Hepatocyte (in vitro differentiated cells): Measurements from ENCODE around the gene MRTFB. TPM values are rescaled to one million over a fixed set of nuclear protein-coding genes. Genes with fewer than 3 reads are reported as not detected.
A peak's percentile ranks its signal among the peaks of the same experiment; 100 is the strongest.

Source experiments
- DNase-seq: peaks from one replicate; pipeline ENCODE4 v3.0.0-alpha.2; 2016; ENCODE audit warnings: low spot score
- H2AFZ ChIP-seq: fragments of 200-600 bp; sonication (generic); 2 replicates; pipeline ENCODE4 v1.6.0; 2016; ENCODE audit warnings: antibody characterized with exemption, mild to moderate bottlenecking
- H3K27ac ChIP-seq: fragments of 200-600 bp; sonication (generic); 2 replicates; pipeline ENCODE4 v1.5.1; 2016; ENCODE audit warnings: mild to moderate bottlenecking
- H3K27me3 ChIP-seq: fragments of 200-600 bp; sonication (generic); 2 replicates; pipeline ENCODE4 v1.6.1; 2016
- H3K36me3 ChIP-seq: fragments of 200-600 bp; sonication (generic); replicated peaks from 2 replicates; pipeline ENCODE4 v1.5.1; 2016; ENCODE audit warnings: low read depth; ENCODE audit not compliant: insufficient read depth
- H3K4me1 ChIP-seq: fragments of 200-600 bp; sonication (generic); 2 replicates; pipeline ENCODE4 v1.5.1; 2016; ENCODE audit warnings: mild to moderate bottlenecking, moderate library complexity; ENCODE audit not compliant: insufficient read depth
- H3K4me2 ChIP-seq: fragments of 200-600 bp; sonication (generic); 2 replicates; pipeline ENCODE4 v1.6.0; 2016
- H3K4me3 ChIP-seq: fragments of 200-600 bp; sonication (generic); 2 replicates; pipeline ENCODE4 v1.5.1; 2016; ENCODE audit warnings: mild to moderate bottlenecking
- H3K79me2 ChIP-seq: fragments of 200-600 bp; sonication (generic); 2 replicates; pipeline ENCODE4 v1.6.0; 2017; ENCODE audit warnings: mild to moderate bottlenecking
- H3K9me2 ChIP-seq: fragments of 200-600 bp; sonication (generic); replicated peaks from 2 replicates; pipeline ENCODE4 v1.6.0; 2017; ENCODE audit warnings: mild to moderate bottlenecking; ENCODE audit not compliant: insufficient read depth
- H3K9me3 ChIP-seq: fragments of 200-600 bp; sonication (generic); 2 replicates; pipeline ENCODE4 v1.5.1; 2016; ENCODE audit warnings: low read depth, mild to moderate bottlenecking
- H4K20me1 ChIP-seq: fragments of 200-600 bp; sonication (generic); 2 replicates; pipeline ENCODE4 v1.6.0; 2016; ENCODE audit warnings: mild to moderate bottlenecking; ENCODE audit not compliant: insufficient read depth, poor library complexity, severe bottlenecking
- EZH2 ChIP-seq: fragments of 200-600 bp; sonication (generic); IDR thresholded peaks from 2 replicates; pipeline ENCODE4 v1.6.1; 2016; ENCODE audit warnings: antibody characterized with exemption, mild to moderate bottlenecking, borderline replicate concordance
- EZH2phosphoT487 ChIP-seq: fragments of 200-600 bp; sonication (generic); IDR thresholded peaks from one replicate; pipeline ENCODE4 v1.6.1; 2018; ENCODE audit warnings: antibody characterized with exemption, mild to moderate bottlenecking, low read depth, moderate library complexity; ENCODE audit not compliant: unreplicated experiment, severe bottlenecking
- WGBS: methylation state at CpG from one replicate; pipeline ENCODE4 v1.1.6; 2016; ENCODE audit warnings: low lambda C conversion rate; ENCODE audit errors: missing lambda C conversion rate; 5-methylcytosine and 5-hydroxymethylcytosine counted together
- polyA plus RNA-seq: library from polyadenylated mRNA; unstranded; fragments of >200 nt; fragmentation: Nextera tagmentation; extraction: Ambion mirVana; gene quantifications from 2 replicates; pipeline ENCODE4 v1.2.1, GENCODE V29; 2016
- total RNA-seq: library from RNA; depleted of rRNA; stranded (reverse); fragments of >200 nt; gene quantifications from 2 replicates; pipeline ENCODE4 v1.2.3, GENCODE V29; 2014
- TF ChIP-seq, protein P1 (sequence below): fragments of 200-600 bp; sonication (generic); IDR thresholded peaks from 2 replicates; pipeline ENCODE4 v1.5.1; 2016; ENCODE audit warnings: antibody characterized with exemption, mild to moderate bottlenecking; ENCODE audit not compliant: poor library complexity

MRTFB gene
- total and polyA plus RNA-seq, 2 experiments from 2014 or later, result 10.9 to 27.9 TPM

DNA sequence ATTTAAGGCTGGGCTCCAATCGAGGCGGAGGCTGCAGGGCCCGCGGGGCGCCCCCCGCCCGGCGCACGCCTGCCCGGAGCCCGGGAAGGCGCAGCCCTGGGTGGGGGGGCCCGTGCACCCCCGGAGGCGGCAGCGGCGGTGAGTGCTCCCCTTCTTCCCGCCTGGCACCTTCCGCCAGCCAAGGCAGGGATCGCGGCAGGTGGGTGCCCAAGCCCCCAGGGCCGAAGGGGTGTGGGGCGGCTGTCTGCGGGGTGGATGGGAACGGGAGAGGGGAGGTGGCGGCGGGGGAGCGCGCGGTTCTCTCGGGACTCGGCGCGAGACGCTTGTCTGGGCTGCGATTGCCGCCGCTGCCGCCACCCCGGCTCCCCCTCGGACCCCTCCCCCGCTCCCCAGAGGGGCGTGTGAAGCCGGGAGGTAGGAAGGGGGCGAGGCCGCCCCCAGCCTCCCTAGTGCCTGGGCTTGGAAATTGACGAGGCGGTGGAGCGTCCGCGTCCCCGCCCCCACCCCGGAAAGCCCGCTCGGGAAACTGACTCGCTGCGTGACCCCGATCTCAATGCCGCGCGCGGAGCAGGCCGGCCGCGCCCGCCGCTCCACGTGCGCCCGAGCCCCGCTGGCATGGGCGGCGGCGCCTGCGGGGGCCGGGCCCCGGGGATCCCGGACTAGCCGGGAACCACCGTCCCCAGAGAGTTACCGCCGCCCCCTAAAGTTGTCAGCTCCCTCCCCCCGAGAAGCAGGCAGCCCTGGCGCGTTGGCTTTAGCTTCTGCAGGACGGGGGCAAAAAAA, 231.5 kb downstream of the MRTFB start:
- Histone ChIP-seq H3K27me3 (no peaks in the 10 kb centered on the region), H3K4me1 (peaks cover 5% of the 10 kb centered on the region), H3K27ac (no peak overlapping the region), H3K9me2 (no peaks in the 10 kb centered on the region), H3K36me3 (no peaks in the 10 kb centered on the region), H3K4me2 (peak overlapping the region; percentile 99), H4K20me1 (no peaks in the 10 kb centered on the region), H3K4me3 (peak overlapping the region; percentile 97), H3K9me3 (no peaks in the 10 kb centered on the region), H3K79me2 (peaks cover 22% of the 10 kb centered on the region), H2AFZ (peak overlapping the region; percentile 32)
- TF ChIP-seq EZH2 (no peak), EZH2phosphoT487 (no peak)
- TF ChIP-seq, protein P1, sequence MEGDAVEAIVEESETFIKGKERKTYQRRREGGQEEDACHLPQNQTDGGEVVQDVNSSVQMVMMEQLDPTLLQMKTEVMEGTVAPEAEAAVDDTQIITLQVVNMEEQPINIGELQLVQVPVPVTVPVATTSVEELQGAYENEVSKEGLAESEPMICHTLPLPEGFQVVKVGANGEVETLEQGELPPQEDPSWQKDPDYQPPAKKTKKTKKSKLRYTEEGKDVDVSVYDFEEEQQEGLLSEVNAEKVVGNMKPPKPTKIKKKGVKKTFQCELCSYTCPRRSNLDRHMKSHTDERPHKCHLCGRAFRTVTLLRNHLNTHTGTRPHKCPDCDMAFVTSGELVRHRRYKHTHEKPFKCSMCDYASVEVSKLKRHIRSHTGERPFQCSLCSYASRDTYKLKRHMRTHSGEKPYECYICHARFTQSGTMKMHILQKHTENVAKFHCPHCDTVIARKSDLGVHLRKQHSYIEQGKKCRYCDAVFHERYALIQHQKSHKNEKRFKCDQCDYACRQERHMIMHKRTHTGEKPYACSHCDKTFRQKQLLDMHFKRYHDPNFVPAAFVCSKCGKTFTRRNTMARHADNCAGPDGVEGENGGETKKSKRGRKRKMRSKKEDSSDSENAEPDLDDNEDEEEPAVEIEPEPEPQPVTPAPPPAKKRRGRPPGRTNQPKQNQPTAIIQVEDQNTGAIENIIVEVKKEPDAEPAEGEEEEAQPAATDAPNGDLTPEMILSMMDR, result no peak
- WGBS, result under 1% methylated on average over 47 of the region's 86 CpGs
- peak; percentile 42 for DNase-seq

DNA sequence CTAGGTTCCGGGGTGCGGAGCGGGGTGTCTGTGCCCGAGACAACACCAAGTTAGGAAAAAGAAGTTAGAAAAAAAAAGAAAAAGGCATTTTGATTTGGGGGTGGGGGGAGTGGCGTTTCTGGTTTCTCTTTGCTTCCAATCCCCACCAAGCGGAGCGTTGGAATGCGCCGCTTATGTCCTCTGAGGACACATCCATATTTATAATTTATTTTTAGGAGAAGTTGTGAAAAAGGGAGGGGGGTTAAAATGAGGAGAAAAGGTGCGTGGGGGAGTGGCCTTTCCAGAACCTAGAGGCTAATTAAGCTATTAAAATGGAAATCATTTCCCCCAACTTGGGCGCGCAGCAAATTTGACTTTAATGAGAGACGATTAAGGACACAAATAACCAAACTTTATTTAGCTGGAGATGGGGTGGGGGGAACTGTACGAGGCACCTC, 232.1 kb downstream of the MRTFB start:
- no peaks in the 10 kb centered on the region for H3K9me2 ChIP-seq

DNA sequence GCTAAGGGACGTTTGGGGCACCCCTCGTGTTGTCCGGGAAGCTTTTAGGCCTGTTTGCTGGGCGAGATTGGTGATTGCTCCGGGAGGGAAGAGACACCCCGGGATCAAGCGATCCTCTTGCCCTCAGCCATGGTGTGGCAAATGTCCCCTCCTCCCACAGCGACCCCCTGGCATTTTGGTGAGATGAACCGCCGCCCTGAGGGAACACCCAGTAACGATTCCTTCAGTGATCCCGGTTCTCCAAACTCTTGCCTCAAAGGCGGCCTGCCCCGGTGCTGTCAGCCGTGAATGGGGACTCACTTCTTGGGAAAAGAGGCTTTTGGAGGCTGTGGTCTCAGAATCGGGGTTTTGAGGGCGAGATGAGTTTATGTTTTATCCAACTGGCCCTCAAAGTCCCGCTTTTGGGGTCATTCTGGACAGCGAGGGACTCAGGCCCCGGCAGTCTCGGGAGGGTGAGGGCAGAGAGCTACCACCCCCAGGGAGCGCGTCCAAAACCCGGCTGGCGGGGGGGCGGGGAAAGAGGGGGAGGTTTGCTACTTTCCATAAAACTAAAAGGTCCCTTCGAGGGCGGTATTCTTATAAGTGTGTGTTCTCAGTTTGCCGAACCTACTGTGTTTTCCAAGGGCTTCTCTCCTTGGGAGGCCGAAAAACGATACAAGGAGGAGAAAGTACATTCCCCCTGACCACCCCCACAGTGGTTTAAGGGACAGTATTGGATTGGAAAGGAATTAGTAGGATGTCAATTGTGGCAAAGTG, 232.7 kb downstream of the MRTFB start:
- 19% methylated on average over 25 of the region's 31 CpGs for WGBS
- no peak for TF ChIP-seq EZH2phosphoT487
- TF ChIP-seq EZH2, result peak; percentile 36
- Histone ChIP-seq H4K20me1 (no peaks in the 10 kb centered on the region), H3K27ac (no peak overlapping the region), H3K27me3 (no peaks in the 10 kb centered on the region), H3K4me2 (peak overlapping the region; percentile 99), H3K4me3 (peak overlapping the region; percentile 97), H3K36me3 (no peaks in the 10 kb centered on the region), H3K4me1 (peaks cover 5% of the 10 kb centered on the region), H3K9me3 (no peaks in the 10 kb centered on the region), H2AFZ (peak overlapping the region; percentile 20), H3K9me2 (no peaks in the 10 kb centered on the region), H3K79me2 (peaks cover 32% of the 10 kb centered on the region)
- no peak for DNase-seq

More for the DNA sequence above, 232.1 kb downstream of the MRTFB start:
- H3K9me3 ChIP-seq, result no peaks in the 10 kb centered on the region
- H3K4me1 ChIP-seq, result peaks cover 5% of the 10 kb centered on the region
- no peak overlapping the region for H3K27ac ChIP-seq
- WGBS, result 9% methylated on average over 14 of the region's 14 CpGs
- peak overlapping the region; percentile 32 for H2AFZ ChIP-seq
- peak overlapping the region; percentile 99 for H3K4me2 ChIP-seq
- peaks cover 28% of the 10 kb centered on the region for H3K79me2 ChIP-seq
- TF ChIP-seq EZH2 (peak; percentile 33), EZH2phosphoT487 (no peak)
- H3K4me3 ChIP-seq, result peak overlapping the region; percentile 97
- no peaks in the 10 kb centered on the region for H3K27me3 ChIP-seq
- no peaks in the 10 kb centered on the region for H4K20me1 ChIP-seq
- no peaks in the 10 kb centered on the region for H3K36me3 ChIP-seq
- no peak for DNase-seq

DNA sequence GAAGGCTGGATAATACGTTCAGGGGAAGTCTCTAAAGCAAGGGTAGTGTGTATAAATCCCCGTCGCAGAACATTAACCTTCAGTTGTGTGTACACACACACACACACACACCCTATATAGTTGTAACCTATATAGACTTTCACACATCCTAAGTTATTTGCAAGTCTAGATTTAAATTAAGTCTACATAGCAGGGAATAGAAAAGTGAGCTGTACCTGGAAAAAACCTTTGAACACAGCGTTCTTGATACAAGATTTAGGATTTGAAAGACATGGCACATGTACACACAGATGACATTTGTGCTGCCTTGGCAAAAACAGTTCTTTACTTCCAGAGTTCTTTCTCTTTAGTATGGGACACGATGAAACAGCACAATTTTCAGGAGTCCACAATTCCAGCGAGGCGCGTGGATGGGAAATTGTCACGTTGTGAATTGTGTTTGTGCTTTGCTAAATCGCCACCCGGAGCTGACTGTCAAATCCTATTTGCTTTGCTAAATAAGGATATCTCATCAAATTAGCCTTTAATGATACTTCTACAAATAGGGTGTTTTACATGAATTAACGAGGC, 233.9 kb downstream of the MRTFB start:
- Histone ChIP-seq H3K9me3 (no peaks in the 10 kb centered on the region), H3K79me2 (peaks cover 36% of the 10 kb centered on the region), H4K20me1 (no peaks in the 10 kb centered on the region), H2AFZ (no peak overlapping the region), H3K4me3 (no peak overlapping the region), H3K27me3 (no peaks in the 10 kb centered on the region), H3K36me3 (no peaks in the 10 kb centered on the region), H3K9me2 (no peaks in the 10 kb centered on the region), H3K4me1 (peaks cover 15% of the 10 kb centered on the region), H3K27ac (no peak overlapping the region), H3K4me2 (no peak overlapping the region)
- TF ChIP-seq EZH2, result no peak
- no peak for TF ChIP-seq EZH2phosphoT487
- TF ChIP-seq, protein P1, result no peak
- WGBS, result 75% methylated on average over 12 of the region's 12 CpGs
- no peak for DNase-seq
